AG09309 (cell line): Measurements from ENCODE around the gene ATF7IP.

Experiments used
- DNase-seq: peaks from one replicate; pipeline ENCODE4 v3.0.0-alpha.2; 2010; ENCODE audit warnings: low read depth
- H3K4me3 ChIP-seq: 2 replicates; pipeline ENCODE4 v1.5.1; 2011; ENCODE audit warnings: mild to moderate bottlenecking, low read depth, low read length, moderate library complexity; ENCODE audit not compliant: control insufficient read depth
- CTCF ChIP-seq: IDR thresholded peaks from 2 replicates; pipeline ENCODE4 v1.5.1; 2011; ENCODE audit warnings: mild to moderate bottlenecking, low read depth, low read length, inconsistent platforms; ENCODE audit not compliant: insufficient read depth, control insufficient read depth; ENCODE audit errors: missing control alignments

ATF7IP gene

GRCh38 chr12:14384783-14385638 lies 19.5 kb downstream of the ATF7IP start:
- no peak for TF ChIP-seq CTCF
- peak; percentile 74 for DNase-seq
- no peak overlapping the region for H3K4me3 ChIP-seq

- DNase-seq, result no peak
- no peak overlapping the region for H3K4me3 ChIP-seq
- TF ChIP-seq CTCF, result no peak
Measured at GRCh38 chr12:14387219-14387871, 21.9 kb downstream of the ATF7IP start.

GRCh38 chr12:14390449-14390848 lies 25.0 kb downstream of the ATF7IP start:
- TF ChIP-seq CTCF, result no peak

GRCh38 chr12:14390870-14391530 lies 25.5 kb downstream of the ATF7IP start:
- TF ChIP-seq CTCF, result no peak
- DNase-seq, result no peak
- H3K4me3 ChIP-seq, result no peak overlapping the region

More at GRCh38 chr12:14390449-14390848, 25.0 kb downstream of the ATF7IP start:
- H3K4me3 ChIP-seq, result no peak overlapping the region
- no peak for DNase-seq

- no peak overlapping the region for H3K4me3 ChIP-seq
- DNase-seq, result no peak
- no peak for TF ChIP-seq CTCF
Measured at GRCh38 chr12:14393751-14394150, 28.3 kb downstream of the ATF7IP start.

GRCh38 chr12:14394317-14395073 lies 29.0 kb downstream of the ATF7IP start:
- no peak for DNase-seq
- H3K4me3 ChIP-seq, result no peak overlapping the region
- TF ChIP-seq CTCF, result no peak
